ENCODE measurements around the gene ACYP2.
"Not testable (repeated sequence)": the region's sequence is repeated elsewhere in the genome, so short reads cannot be mapped to it uniquely, and the experiment has no call there.

ACYP2 gene

GRCh38 chr2:54271843-54272627, 156.6 kb downstream of the ACYP2 start:
- DNase-seq (ENCODE audit: low spot score) = no peak

DNA sequence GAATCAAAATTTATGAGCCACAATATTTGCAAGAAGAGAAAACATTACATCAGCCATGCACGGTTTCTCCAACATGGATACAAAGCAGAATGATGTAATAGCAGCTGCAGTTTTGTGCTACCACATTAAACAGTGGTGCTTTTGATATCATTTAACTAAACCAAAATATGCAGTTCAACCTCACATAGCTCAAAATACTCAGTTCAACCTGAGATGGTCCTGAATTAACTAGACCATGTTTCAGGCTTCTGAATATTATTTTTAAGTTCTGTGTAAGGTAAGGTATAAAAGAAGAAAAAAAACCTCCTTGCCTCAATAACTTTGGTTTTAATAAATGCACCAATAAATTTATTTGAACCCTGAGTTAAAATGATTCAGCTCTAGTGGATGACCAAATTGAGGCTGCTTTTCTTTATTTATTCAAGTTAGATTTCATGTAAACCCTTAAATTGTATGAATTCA, 159.4 kb downstream of the ACYP2 start:
- no peak for DNase-seq (ENCODE audit: low spot score)

DNA sequence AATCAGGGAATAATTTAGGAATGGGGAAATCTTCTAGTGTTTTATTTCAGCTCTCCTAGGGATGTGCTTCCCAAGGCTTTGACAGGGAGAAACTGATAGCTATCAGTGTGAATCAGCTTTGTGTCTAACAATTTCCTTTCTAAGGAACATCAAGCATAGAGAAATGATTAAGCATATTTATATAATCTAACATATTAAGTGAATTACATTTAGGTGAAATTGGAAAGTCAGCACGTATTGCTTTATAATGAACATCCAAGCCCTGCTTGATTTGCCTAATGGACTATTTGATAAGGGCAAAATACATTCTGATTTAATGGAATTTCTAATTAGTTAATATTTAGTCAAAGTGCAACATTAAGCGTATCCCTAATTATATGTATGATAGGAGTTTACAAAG, 160.1 kb downstream of the ACYP2 start:
- no peak for DNase-seq (ENCODE audit: low spot score)

GRCh38 chr2:54279385-54279784, 164.0 kb downstream of the ACYP2 start:
- peak; percentile 28 for DNase-seq (ENCODE audit: low spot score)

GRCh38 chr2:54284826-54285225, 169.4 kb downstream of the ACYP2 start:
- no peak for DNase-seq (ENCODE audit: low spot score)

GRCh38 chr2:54285451-54285850, 170.0 kb downstream of the ACYP2 start:
- DNase-seq (ENCODE audit: low spot score) = no peak

GRCh38 chr2:54287532-54287931, 172.1 kb downstream of the ACYP2 start:
- DNase-seq (ENCODE audit: low spot score) = no peak

DNA sequence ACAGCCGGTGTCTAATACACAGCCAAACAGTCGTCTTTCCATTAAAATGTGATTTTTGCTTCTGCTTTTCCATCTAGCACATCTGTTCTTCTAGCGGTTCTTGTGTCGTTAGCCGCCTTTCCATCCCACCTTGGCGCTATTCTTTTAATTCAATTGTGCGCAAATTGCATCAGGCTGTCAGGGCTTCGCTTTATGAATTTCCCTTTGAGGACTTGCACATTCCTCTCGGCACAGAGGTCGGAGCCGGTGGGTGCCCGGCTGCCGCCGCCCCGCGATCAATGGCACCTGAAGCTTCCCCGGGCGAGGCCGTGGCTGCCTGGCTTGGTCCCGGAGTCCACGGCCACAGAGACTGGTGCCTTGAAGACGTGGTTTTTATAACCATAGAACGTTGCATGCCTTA, 174.5 kb downstream of the ACYP2 start:
- DNase-seq (ENCODE audit: low spot score) = no peak

DNA sequence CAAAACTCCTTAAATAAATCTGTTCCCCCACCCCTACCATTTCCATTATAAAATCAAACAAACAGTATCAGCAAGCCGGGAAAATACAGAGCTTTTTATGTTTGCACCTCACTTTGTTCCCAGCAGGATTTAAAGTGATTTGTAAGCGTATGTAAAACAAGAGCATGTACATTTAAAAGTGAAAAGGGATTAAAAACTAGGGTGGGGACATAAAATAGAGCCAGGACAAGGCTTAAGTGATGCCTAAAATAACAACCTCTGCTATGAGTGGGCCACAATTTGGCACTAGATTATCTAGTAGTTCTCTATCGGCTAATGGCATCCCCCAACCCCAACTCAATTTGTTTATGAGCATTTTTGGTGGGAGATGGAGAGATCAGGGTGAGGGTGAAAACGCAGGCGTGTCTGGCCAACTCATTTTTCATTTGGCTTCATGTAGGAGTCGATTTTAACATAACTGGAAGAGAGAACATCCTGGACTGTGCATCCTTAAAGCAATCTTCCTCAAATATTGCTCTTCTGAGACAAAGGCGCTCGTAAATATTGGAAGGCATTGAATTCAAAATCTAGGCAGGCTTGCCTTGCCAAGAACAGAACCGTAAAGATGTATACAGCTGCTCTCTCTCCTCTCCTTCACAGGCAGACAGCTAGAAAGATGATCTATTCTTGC, 175.1 kb downstream of the ACYP2 start:
- no peak for DNase-seq (ENCODE audit: low spot score)

GRCh38 chr2:54294665-54295064, 179.2 kb downstream of the ACYP2 start:
- DNase-seq (ENCODE audit: low spot score) = not testable (repeated sequence)

DNA sequence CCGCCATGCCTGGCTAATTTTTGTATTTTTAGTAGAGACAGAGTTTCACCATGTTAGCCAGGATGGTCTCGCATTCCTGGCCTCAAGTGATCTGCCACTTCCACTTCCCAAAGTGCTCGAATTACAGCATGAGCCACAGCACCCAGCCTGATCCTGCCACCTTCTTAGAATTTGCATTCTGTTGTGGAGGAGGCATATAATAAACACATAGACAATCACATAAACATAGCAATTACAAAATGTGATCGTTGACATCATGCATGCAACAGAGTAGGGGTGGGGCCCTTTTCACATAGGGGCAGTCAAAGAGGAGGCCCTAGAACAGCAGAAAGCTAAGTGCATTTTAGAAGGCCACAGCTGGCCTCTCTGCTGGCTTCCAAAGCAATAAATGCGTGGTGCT, 180.5 kb downstream of the ACYP2 start:
- DNase-seq (ENCODE audit: low spot score) = no peak

DNA sequence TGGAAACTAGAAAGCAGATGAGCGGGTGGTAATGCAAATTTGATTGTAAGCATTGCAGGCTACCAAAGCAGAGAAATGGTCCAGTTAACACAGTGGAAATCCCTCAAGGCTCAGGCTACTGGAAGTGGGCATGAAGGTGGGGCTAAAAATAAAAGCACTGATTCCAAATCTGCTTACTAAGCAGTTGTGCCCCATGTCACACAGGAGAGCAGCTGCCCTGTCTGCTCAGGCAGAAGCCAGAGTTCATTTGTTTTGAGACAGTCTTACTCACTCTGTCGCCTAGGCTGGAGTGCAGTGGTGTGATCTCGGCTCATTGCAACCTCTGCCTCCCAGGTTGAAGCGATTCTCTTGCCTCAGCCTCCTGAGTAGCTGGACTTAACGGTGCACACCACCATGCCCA, 183.1 kb downstream of the ACYP2 start:
- no peak for DNase-seq (ENCODE audit: low spot score)

- no peak for DNase-seq (ENCODE audit: low spot score)
Observed at GRCh38 chr2:54303631-54304030, 188.2 kb downstream of the ACYP2 start.

DNA sequence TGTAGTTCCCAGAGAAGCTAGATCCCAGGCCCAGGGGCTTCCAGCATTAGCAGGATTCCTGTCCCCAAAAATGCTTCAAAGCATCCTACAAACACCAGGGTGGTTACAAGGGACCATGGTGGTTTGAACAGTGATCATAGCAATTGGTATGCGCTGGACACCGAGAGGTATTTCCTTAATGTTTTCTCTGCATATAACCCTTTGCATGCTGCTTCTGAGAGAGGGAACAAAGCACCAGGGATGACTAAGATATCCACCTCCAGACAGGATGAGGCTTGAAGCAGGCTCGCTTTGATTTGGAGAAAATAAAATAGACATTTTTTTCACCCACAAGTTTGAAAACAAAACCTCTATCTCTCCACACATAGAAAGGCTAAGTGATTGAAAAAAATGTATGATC, 191.1 kb downstream of the ACYP2 start:
- DNase-seq (ENCODE audit: low spot score) = no peak

DNA sequence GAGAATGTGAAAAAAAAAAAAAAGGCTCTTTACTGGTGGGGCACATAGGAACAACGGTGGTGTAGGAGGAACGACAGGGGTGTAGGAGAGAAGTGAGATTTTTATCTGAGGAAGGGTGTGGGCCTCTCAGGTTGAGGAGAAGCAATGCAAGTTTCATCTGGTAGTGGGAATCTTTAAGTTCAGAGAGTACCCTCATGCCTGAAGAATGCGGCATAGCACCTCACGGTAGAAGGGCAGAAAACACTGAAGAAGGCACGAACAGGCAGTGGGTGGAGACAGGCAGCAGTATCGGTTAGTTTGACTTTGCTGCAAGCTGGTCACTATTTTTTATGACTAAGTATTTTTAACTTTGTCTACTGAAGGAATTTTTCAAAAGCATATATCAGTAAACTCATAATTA, 192.8 kb downstream of the ACYP2 start:
- no peak for DNase-seq (ENCODE audit: low spot score)

GRCh38 chr2:54308782-54309181, 193.4 kb downstream of the ACYP2 start:
- DNase-seq (ENCODE audit: low spot score) = no peak

- DNase-seq (ENCODE audit: low spot score) = no peak
Observed at GRCh38 chr2:54310311-54310710, 194.9 kb downstream of the ACYP2 start.

- no peak for DNase-seq (ENCODE audit: low spot score)
Observed at GRCh38 chr2:54310961-54311360, 195.5 kb downstream of the ACYP2 start.

DNA sequence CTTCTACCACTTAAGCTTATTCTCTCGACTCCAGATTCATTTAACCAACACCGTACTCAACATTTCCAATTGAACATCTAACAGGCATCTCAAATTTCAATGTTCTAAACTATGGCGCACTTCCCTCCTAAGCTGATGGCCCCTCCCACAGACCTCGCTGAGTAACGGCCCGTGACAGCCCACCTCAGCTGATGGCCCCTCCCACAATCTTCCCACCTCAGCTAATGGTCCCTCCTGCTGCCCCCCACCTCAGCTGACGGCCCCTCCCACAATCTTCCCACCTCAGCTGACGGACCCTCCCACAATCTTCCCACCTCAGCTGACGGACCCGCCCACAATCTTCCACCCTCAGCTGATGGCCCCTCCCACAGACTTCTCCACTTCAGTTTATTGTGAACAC, 197.7 kb downstream of the ACYP2 start:
- DNase-seq (ENCODE audit: low spot score) = no peak

DNA sequence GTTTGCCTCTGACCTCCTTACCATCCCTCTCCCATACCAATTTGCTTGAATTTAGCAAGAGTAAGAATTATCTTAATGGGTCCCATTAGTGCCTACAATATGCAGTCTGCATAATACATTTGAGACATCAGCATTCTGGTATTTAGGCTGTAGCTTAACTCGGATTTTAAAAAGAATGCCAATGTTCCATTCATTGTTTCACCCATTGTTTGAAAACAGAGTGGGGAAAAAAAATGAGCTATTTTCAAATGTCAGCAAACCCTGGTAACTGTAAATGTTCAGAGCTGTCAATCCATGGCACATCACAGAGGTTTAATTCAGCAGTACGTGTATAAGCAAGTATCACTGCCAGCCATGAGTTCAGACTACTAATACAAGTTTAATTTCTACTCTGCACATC, 202.6 kb downstream of the ACYP2 start:
- DNase-seq (ENCODE audit: low spot score) = no peak

DNA sequence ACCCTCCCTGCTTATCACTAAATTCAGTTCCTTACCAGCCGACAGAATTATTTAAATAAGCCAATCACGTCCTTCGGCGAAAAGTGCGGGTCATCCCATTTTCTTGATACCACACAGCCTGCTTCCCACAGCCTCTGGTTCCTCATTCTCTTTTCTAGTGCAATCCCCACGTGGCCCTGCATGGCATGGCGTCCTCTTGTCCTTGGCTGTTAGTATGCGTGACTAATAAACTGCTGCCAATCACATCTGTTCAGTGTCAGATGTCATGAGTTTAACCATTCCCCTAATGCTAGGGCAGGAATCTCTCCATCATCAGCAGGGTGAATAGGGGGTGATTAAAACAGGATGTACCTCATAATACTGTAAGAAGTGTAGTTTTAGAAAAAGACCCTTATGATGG, 203.4 kb downstream of the ACYP2 start:
- no peak for DNase-seq (ENCODE audit: low spot score)

DNA sequence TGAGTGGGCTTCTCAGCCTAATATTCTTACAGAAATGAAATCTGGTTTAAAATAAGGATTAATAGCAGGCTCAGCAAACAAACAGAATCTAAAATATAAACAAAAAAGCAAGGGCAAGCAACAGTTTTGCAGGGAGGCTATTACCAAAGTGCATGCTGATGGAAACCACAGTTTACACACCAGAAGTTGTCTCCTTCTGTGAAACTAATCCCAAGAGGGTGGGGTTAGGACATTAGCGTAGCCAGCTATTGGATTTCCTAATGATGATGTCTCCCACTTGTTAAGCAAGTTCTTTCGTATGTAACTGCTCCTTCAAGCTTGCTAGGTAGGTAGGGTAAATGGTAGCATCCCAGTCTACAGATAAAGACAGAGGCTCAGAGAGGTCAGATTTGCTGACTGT, 205.6 kb downstream of the ACYP2 start:
- no peak for DNase-seq (ENCODE audit: low spot score)

DNA sequence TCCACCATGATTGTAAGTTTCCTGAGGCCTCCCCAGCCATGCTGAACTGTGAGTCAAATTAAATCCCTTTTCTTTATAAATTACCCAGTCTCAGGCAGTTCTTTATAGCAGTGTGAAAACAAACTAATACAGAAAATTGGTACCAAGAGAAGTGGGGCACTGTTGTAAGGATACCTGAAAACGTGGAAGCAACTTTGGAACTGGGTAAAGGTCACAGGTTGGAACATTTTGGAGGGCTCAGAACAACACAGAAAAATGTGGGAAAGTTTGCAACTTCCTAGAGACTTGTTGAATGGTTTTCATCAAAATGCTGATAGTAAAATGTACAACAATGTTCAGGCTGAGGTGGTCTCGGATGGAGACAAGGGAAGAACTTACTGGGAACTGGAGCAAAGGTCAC, 209.1 kb downstream of the ACYP2 start:
- not testable (repeated sequence) for DNase-seq (ENCODE audit: low spot score)

DNA sequence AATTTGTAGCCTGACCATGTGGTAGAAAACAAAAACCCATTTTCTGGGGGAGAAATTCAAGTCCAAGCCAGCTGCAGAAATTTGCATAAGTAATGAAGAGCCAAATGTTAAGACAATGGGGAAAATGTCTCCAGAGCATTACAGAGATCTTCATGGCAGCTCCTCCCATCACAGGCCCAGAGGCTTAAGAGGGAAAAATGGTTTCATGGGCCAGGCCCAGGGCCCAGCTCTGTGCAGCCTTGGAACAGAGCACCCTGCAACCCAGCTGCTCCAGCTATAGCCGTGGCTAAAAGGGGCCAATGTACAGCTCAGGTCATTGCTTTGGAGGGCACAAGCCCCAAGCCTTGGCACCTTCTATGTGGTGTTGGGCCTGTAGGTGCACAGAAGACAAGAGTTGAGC, 209.7 kb downstream of the ACYP2 start:
- DNase-seq (ENCODE audit: low spot score) = no peak
